ENCODE results near the gene SNX5. TPM values are rescaled to one million over a fixed set of nuclear protein-coding genes. Genes with fewer than 3 reads are reported as not detected.
A peak's percentile ranks its signal among the peaks of the same experiment; 100 is the strongest.

SNX5 gene
- total RNA-seq, 1 donor from 2014 or later, result 238 TPM

GRCh38 chr20:17905544-17905943, 63.0 kb downstream of the SNX5 start:
- no peak overlapping the region for H3K4me3 Mint-ChIP-seq
- no peak overlapping the region for H3K27ac Mint-ChIP-seq
- H3K9me3 Mint-ChIP-seq, result no peaks in the 10 kb centered on the region
- peaks cover 11% of the 10 kb centered on the region for H3K4me1 Mint-ChIP-seq (ENCODE audit: low read depth)
- no peak for DNase-seq (ENCODE audit: low spot score)
- intact Hi-C loops (cut with micrococcal nuclease), result no loop called here
- no peaks in the 10 kb centered on the region for H3K36me3 Mint-ChIP-seq (ENCODE audit: low read depth)
- peaks cover 9% of the 10 kb centered on the region for H3K27me3 Mint-ChIP-seq (ENCODE audit: insufficient read depth)

- Mint-ChIP-seq H3K27ac (no peak overlapping the region), H3K4me1 (ENCODE audit: low read depth) (peaks cover 11% of the 10 kb centered on the region), H3K9me3 (no peaks in the 10 kb centered on the region), H3K36me3 (ENCODE audit: low read depth) (no peaks in the 10 kb centered on the region), H3K27me3 (ENCODE audit: insufficient read depth) (peaks cover 16% of the 10 kb centered on the region), H3K4me3 (no peak overlapping the region)
- intact Hi-C loops (cut with micrococcal nuclease), result no loop called here
- no peak for DNase-seq (ENCODE audit: low spot score)
These were observed 64.6 kb downstream of the SNX5 start for GRCh38 chr20:17904027-17904426.

GRCh38 chr20:17902531-17903083, 66.0 kb downstream of the SNX5 start:
- peak overlapping the region; percentile 9 for H3K27ac Mint-ChIP-seq
- H3K9me3 Mint-ChIP-seq, result no peaks in the 10 kb centered on the region
- intact Hi-C loops (cut with micrococcal nuclease), result no loop called here
- H3K27me3 Mint-ChIP-seq (ENCODE audit: insufficient read depth), result peaks cover 19% of the 10 kb centered on the region
- peaks cover 16% of the 10 kb centered on the region for H3K4me1 Mint-ChIP-seq (ENCODE audit: low read depth)
- H3K36me3 Mint-ChIP-seq (ENCODE audit: low read depth), result no peaks in the 10 kb centered on the region
- DNase-seq (ENCODE audit: low spot score), result no peak
- no peak overlapping the region for H3K4me3 Mint-ChIP-seq

GRCh38 chr20:17901971-17902370, 66.6 kb downstream of the SNX5 start:
- Mint-ChIP-seq H3K4me1 (ENCODE audit: low read depth) (peaks cover 22% of the 10 kb centered on the region), H3K36me3 (ENCODE audit: low read depth) (no peaks in the 10 kb centered on the region), H3K27ac (no peak overlapping the region), H3K9me3 (no peaks in the 10 kb centered on the region), H3K27me3 (ENCODE audit: insufficient read depth) (peaks cover 19% of the 10 kb centered on the region), H3K4me3 (no peak overlapping the region)
- no peak for DNase-seq (ENCODE audit: low spot score)
- intact Hi-C loops (cut with micrococcal nuclease), result no loop called here

- intact Hi-C loops (cut with micrococcal nuclease), result loop anchor here (1.0 to 5.0 kb wide), 8 partner anchors 98 to 394 kb away; partner anchors contain the start of genes KAT14, PET117, RRBP1 and ZNF133
- Mint-ChIP-seq H3K4me3 (no peak overlapping the region), H3K4me1 (ENCODE audit: low read depth) (peaks cover 37% of the 10 kb centered on the region), H3K27ac (no peak overlapping the region), H3K9me3 (no peaks in the 10 kb centered on the region), H3K36me3 (ENCODE audit: low read depth) (no peaks in the 10 kb centered on the region), H3K27me3 (ENCODE audit: insufficient read depth) (peaks cover 17% of the 10 kb centered on the region)
- DNase-seq (ENCODE audit: low spot score), result peak; percentile 44
These were observed 70.0 kb downstream of the SNX5 start for GRCh38 chr20:17898548-17898994.

GRCh38 chr20:17897566-17898307, 70.9 kb downstream of the SNX5 start:
- Mint-ChIP-seq H3K4me1 (ENCODE audit: low read depth) (peaks cover 31% of the 10 kb centered on the region), H3K27ac (peak overlapping the region; percentile 35), H3K27me3 (ENCODE audit: insufficient read depth) (peaks cover 24% of the 10 kb centered on the region), H3K36me3 (ENCODE audit: low read depth) (no peaks in the 10 kb centered on the region), H3K4me3 (no peak overlapping the region), H3K9me3 (no peaks in the 10 kb centered on the region)
- intact Hi-C loops (cut with micrococcal nuclease), result loop anchor here (1.0 to 5.0 kb wide), 9 partner anchors 61 to 393 kb away; partner anchors contain the start of genes KAT14, PET117, RRBP1 and ZNF133
- no peak for DNase-seq (ENCODE audit: low spot score)

GRCh38 chr20:17896771-17897369, 71.7 kb downstream of the SNX5 start:
- Mint-ChIP-seq H3K9me3 (no peaks in the 10 kb centered on the region), H3K36me3 (ENCODE audit: low read depth) (no peaks in the 10 kb centered on the region), H3K4me1 (ENCODE audit: low read depth) (peaks cover 29% of the 10 kb centered on the region), H3K27ac (peak overlapping the region; percentile 6), H3K4me3 (no peak overlapping the region), H3K27me3 (ENCODE audit: insufficient read depth) (peaks cover 31% of the 10 kb centered on the region)
- no peak for DNase-seq (ENCODE audit: low spot score)
- intact Hi-C loops (cut with micrococcal nuclease), result loop anchor here (2.0 to 5.0 kb wide), 5 partner anchors 62 to 390 kb away; partner anchors contain the start of genes KAT14, PET117 and ZNF133

GRCh38 chr20:17896193-17896723, 72.3 kb downstream of the SNX5 start:
- intact Hi-C loops (cut with micrococcal nuclease), result loop anchor here (2.0 to 5.0 kb wide), 5 partner anchors 63 to 391 kb away; partner anchors contain the start of genes KAT14, PET117 and ZNF133
- DNase-seq (ENCODE audit: low spot score), result no peak
- H3K27ac Mint-ChIP-seq, result peak overlapping the region; percentile 80
- H3K36me3 Mint-ChIP-seq (ENCODE audit: low read depth), result no peaks in the 10 kb centered on the region
- peaks cover 31% of the 10 kb centered on the region for H3K27me3 Mint-ChIP-seq (ENCODE audit: insufficient read depth)
- H3K9me3 Mint-ChIP-seq, result no peaks in the 10 kb centered on the region
- H3K4me3 Mint-ChIP-seq, result peak overlapping the region; percentile 70
- H3K4me1 Mint-ChIP-seq (ENCODE audit: low read depth), result peaks cover 29% of the 10 kb centered on the region

- Mint-ChIP-seq H3K27ac (peak overlapping the region; percentile 80), H3K4me1 (ENCODE audit: low read depth) (peaks cover 29% of the 10 kb centered on the region), H3K27me3 (ENCODE audit: insufficient read depth) (peaks cover 32% of the 10 kb centered on the region), H3K36me3 (ENCODE audit: low read depth) (no peaks in the 10 kb centered on the region), H3K4me3 (peak overlapping the region; percentile 70), H3K9me3 (no peaks in the 10 kb centered on the region)
- peak; percentile 33 for DNase-seq (ENCODE audit: low spot score)
- intact Hi-C loops (cut with micrococcal nuclease), result loop anchor here (1.0 to 5.0 kb wide), 7 partner anchors 63 to 517 kb away; partner anchors contain the start of genes KAT14, PET117 and ZNF133
These were observed 72.9 kb downstream of the SNX5 start for GRCh38 chr20:17895641-17896171.

- peaks cover 25% of the 10 kb centered on the region for H3K27me3 Mint-ChIP-seq (ENCODE audit: insufficient read depth)
- H3K9me3 Mint-ChIP-seq, result peaks cover 4% of the 10 kb centered on the region
- peaks cover 26% of the 10 kb centered on the region for H3K4me1 Mint-ChIP-seq (ENCODE audit: low read depth)
- no peak for DNase-seq (ENCODE audit: low spot score)
- H3K4me3 Mint-ChIP-seq, result no peak overlapping the region
- no peak overlapping the region for H3K27ac Mint-ChIP-seq
- intact Hi-C loops (cut with micrococcal nuclease), result no loop called here
- no peaks in the 10 kb centered on the region for H3K36me3 Mint-ChIP-seq (ENCODE audit: low read depth)
These were observed 75.1 kb downstream of the SNX5 start for GRCh38 chr20:17893445-17893844.

- DNase-seq (ENCODE audit: low spot score), result no peak
- peaks cover 22% of the 10 kb centered on the region for H3K4me1 Mint-ChIP-seq (ENCODE audit: low read depth)
- no peak overlapping the region for H3K27ac Mint-ChIP-seq
- no peaks in the 10 kb centered on the region for H3K36me3 Mint-ChIP-seq (ENCODE audit: low read depth)
- intact Hi-C loops (cut with micrococcal nuclease), result no loop called here
- H3K27me3 Mint-ChIP-seq (ENCODE audit: insufficient read depth), result peaks cover 24% of the 10 kb centered on the region
- peaks cover 4% of the 10 kb centered on the region for H3K9me3 Mint-ChIP-seq
- no peak overlapping the region for H3K4me3 Mint-ChIP-seq
These were observed 76.2 kb downstream of the SNX5 start for GRCh38 chr20:17892189-17892938.
